ENCODE results near the gene ADGRG4.

DNA sequence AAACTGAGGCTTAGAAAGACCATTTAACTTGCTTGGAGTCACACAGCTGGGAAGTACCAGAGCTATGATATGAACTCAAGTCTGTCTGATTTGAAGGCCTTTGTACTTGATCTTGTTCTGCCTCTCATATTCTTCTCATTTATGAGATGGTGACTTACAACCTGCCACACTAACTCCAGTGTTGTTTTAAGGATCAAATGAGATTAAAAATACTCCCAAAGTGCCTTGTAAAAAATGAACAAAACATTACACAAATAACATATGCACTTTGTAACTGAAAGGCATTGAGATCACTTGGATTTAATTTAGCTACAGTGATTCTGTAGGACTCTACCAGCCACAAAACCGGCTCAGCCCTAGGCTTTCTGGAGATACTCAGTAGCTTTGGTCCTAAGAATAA, 33.9 kb upstream of the ADGRG4 start:
- TF ChIP-seq, protein P1, sequence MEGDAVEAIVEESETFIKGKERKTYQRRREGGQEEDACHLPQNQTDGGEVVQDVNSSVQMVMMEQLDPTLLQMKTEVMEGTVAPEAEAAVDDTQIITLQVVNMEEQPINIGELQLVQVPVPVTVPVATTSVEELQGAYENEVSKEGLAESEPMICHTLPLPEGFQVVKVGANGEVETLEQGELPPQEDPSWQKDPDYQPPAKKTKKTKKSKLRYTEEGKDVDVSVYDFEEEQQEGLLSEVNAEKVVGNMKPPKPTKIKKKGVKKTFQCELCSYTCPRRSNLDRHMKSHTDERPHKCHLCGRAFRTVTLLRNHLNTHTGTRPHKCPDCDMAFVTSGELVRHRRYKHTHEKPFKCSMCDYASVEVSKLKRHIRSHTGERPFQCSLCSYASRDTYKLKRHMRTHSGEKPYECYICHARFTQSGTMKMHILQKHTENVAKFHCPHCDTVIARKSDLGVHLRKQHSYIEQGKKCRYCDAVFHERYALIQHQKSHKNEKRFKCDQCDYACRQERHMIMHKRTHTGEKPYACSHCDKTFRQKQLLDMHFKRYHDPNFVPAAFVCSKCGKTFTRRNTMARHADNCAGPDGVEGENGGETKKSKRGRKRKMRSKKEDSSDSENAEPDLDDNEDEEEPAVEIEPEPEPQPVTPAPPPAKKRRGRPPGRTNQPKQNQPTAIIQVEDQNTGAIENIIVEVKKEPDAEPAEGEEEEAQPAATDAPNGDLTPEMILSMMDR (IDR thresholded peaks at IDR 0.05; ENCODE audit: low read depth, low read length, missing input control), result no peak
- no peak for TF ChIP-seq HNF4A (conservative IDR thresholded peaks at IDR 0.05)
- TF ChIP-seq, protein P2, sequence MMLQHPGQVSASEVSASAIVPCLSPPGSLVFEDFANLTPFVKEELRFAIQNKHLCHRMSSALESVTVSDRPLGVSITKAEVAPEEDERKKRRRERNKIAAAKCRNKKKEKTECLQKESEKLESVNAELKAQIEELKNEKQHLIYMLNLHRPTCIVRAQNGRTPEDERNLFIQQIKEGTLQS (IDR thresholded peaks at IDR 0.05), result no peak
- no peak for TF ChIP-seq SP1 (IDR thresholded peaks at IDR 0.05)
- TF ChIP-seq TAF1 (conservative IDR thresholded peaks at IDR 0.05), result no peak
- TF ChIP-seq JUND (IDR thresholded peaks at IDR 0.05), result no peak
- TF ChIP-seq, protein P3, sequence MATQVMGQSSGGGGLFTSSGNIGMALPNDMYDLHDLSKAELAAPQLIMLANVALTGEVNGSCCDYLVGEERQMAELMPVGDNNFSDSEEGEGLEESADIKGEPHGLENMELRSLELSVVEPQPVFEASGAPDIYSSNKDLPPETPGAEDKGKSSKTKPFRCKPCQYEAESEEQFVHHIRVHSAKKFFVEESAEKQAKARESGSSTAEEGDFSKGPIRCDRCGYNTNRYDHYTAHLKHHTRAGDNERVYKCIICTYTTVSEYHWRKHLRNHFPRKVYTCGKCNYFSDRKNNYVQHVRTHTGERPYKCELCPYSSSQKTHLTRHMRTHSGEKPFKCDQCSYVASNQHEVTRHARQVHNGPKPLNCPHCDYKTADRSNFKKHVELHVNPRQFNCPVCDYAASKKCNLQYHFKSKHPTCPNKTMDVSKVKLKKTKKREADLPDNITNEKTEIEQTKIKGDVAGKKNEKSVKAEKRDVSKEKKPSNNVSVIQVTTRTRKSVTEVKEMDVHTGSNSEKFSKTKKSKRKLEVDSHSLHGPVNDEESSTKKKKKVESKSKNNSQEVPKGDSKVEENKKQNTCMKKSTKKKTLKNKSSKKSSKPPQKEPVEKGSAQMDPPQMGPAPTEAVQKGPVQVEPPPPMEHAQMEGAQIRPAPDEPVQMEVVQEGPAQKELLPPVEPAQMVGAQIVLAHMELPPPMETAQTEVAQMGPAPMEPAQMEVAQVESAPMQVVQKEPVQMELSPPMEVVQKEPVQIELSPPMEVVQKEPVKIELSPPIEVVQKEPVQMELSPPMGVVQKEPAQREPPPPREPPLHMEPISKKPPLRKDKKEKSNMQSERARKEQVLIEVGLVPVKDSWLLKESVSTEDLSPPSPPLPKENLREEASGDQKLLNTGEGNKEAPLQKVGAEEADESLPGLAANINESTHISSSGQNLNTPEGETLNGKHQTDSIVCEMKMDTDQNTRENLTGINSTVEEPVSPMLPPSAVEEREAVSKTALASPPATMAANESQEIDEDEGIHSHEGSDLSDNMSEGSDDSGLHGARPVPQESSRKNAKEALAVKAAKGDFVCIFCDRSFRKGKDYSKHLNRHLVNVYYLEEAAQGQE (IDR thresholded peaks at IDR 0.05), result no peak
- no peak for TF ChIP-seq YY1 (IDR thresholded peaks at IDR 0.05)
